Upper lobe of right lung (tissue), 1 donor: ENCODE results near the gene RPE65. TPM values are rescaled to one million over a fixed set of nuclear protein-coding genes. Genes with fewer than 3 reads are reported as not detected.
"Not testable (repeated sequence)": the region's sequence is repeated elsewhere in the genome, so short reads cannot be mapped to it uniquely, and the experiment has no call there.

Source experiments
- ATAC-seq: fragments of 200-7000 bp; cut with Tn5 transposase; one replicate; pipeline ENCODE4 v1.9.1; 2020; ENCODE audit warnings: mild to moderate bottlenecking, moderate library complexity
- DNase-seq: peaks from one replicate; pipeline ENCODE4 v3.0.0-alpha.2; 2020
- H3K27ac ChIP-seq: fragments of 200-600 bp; one replicate; pipeline ENCODE4 v1.8.0; 2022
- H3K27me3 ChIP-seq: fragments of 200-600 bp; one replicate; pipeline ENCODE4 v1.8.0; 2022; ENCODE audit warnings: mild to moderate bottlenecking
- H3K36me3 ChIP-seq: fragments of 200-600 bp; one replicate; pipeline ENCODE4 v1.8.0; 2022
- H3K4me1 ChIP-seq: fragments of 200-600 bp; one replicate; pipeline ENCODE4 v1.8.0; 2022
- H3K4me3 ChIP-seq: fragments of 200-600 bp; one replicate; pipeline ENCODE4 v1.8.0; 2022; ENCODE audit warnings: mild to moderate bottlenecking
- H3K9me3 ChIP-seq: fragments of 200-600 bp; one replicate; pipeline ENCODE4 v1.8.0; 2022
- CTCF ChIP-seq: fragments of 200-600 bp; IDR thresholded peaks from one replicate; pipeline ENCODE4 v1.8.0; 2022; ENCODE audit warnings: antibody characterized with exemption
- intact Hi-C: fragments of 100-400 bp; cut with DNase I; formaldehyde crosslinking; loops from one replicate; pipeline ENCODE4 v1.11.0; 2022
- total RNA-seq: library from RNA; stranded (reverse); fragmentation: NEBNext Ultra II Directional; extraction: Animal tissue kit (Norgen Biotek cat#: 25700); gene quantifications from one replicate; pipeline ENCODE4 v1.2.1, GENCODE V29; 2021
- donor health status: DM: no; HTN: yes; CAD: no; lungs with severe emphysema.

The RPE65 gene
- total RNA-seq, 1 donor from 2014 or later, result not detected

GRCh38 chr1:68493193-68493592, 43.4 kb upstream of the RPE65 start:
- DNase-seq (no peak), ATAC-seq (no peak)
- intact Hi-C loops, result no loop called here
- Histone ChIP-seq H3K36me3 (no peaks in the 10 kb centered on the region), H3K4me1 (peaks cover 13% of the 10 kb centered on the region), H3K27ac (no peak overlapping the region), H3K4me3 (no peak overlapping the region), H3K27me3 (no peaks in the 10 kb centered on the region), H3K9me3 (no peaks in the 10 kb centered on the region)
- TF ChIP-seq CTCF, result no peak

- ATAC-seq, intact Hi-C loops, H3K36me3 ChIP-seq, H3K27me3 ChIP-seq, H3K9me3 ChIP-seq, DNase-seq, H3K4me3 ChIP-seq, H3K27ac ChIP-seq, H3K4me1 ChIP-seq: not testable (repeated sequence)
Measured at GRCh38 chr1:68492255-68492654, 42.5 kb upstream of the RPE65 start.

- ATAC-seq, result no peak
- Histone ChIP-seq H3K36me3 (no peaks in the 10 kb centered on the region), H3K9me3 (no peaks in the 10 kb centered on the region), H3K4me1 (no peaks in the 10 kb centered on the region), H3K4me3 (no peak overlapping the region), H3K27ac (no peak overlapping the region), H3K27me3 (no peaks in the 10 kb centered on the region)
- intact Hi-C loops, result no loop called here
- DNase-seq, result no peak
- TF ChIP-seq CTCF, result no peak
Measured at GRCh38 chr1:68490046-68490651, 40.4 kb upstream of the RPE65 start.

- Histone ChIP-seq H3K27me3 (no peaks in the 10 kb centered on the region), H3K9me3 (no peaks in the 10 kb centered on the region), H3K36me3 (no peaks in the 10 kb centered on the region), H3K27ac (no peak overlapping the region), H3K4me1 (no peaks in the 10 kb centered on the region), H3K4me3 (no peak overlapping the region)
- TF ChIP-seq CTCF, result no peak
- no peak for DNase-seq
- intact Hi-C loops, result no loop called here
- no peak for ATAC-seq
Measured at GRCh38 chr1:68485431-68486022, 35.8 kb upstream of the RPE65 start.

GRCh38 chr1:68484618-68485017, 34.9 kb upstream of the RPE65 start:
- ATAC-seq (no peak), DNase-seq (no peak)
- H3K27ac ChIP-seq, result no peak overlapping the region
- H3K4me1 ChIP-seq, result no peaks in the 10 kb centered on the region
- no peak for TF ChIP-seq CTCF
- no peaks in the 10 kb centered on the region for H3K36me3 ChIP-seq
- H3K27me3 ChIP-seq, result no peaks in the 10 kb centered on the region
- intact Hi-C loops, result no loop called here
- no peak overlapping the region for H3K4me3 ChIP-seq
- H3K9me3 ChIP-seq, result no peaks in the 10 kb centered on the region

GRCh38 chr1:68481041-68481440, 31.3 kb upstream of the RPE65 start:
- DNase-seq, result no peak
- no peaks in the 10 kb centered on the region for H3K4me1 ChIP-seq
- no peak overlapping the region for H3K4me3 ChIP-seq
- no peaks in the 10 kb centered on the region for H3K27me3 ChIP-seq
- H3K27ac ChIP-seq, result no peak overlapping the region
- H3K36me3 ChIP-seq, result no peaks in the 10 kb centered on the region
- TF ChIP-seq CTCF, result no peak
- intact Hi-C loops, result no loop called here
- ATAC-seq, result no peak
- H3K9me3 ChIP-seq, result no peaks in the 10 kb centered on the region
